DMS53 treated with DMSO at 0.1 percent for 48 hours (cell line): ENCODE data around the gene GTPBP6.
"Not testable (repeated sequence)": the region's sequence is repeated elsewhere in the genome, so short reads cannot be mapped to it uniquely, and the experiment has no call there.

Experiments used
- DNase-seq: peaks from one replicate; lab custom pipeline; 2025; ENCODE audit not compliant: unreplicated experiment; lab: John Stamatoyannopoulos, UW

Gene GTPBP6

GRCh38 chrX:318068-318738 lies 393 bp downstream of the GTPBP6 start:
- DNase-seq, result no peak

- no peak for DNase-seq
Observed at GRCh38 chrX:317424-318067, 1.1 kb downstream of the GTPBP6 start.

GRCh38 chrX:316351-317325 lies 2.0 kb downstream of the GTPBP6 start:
- no peak for DNase-seq

GRCh38 chrX:314781-315595 lies 3.6 kb downstream of the GTPBP6 start:
- no peak for DNase-seq

GRCh38 chrX:314049-314448 lies 4.5 kb downstream of the GTPBP6 start:
- no peak for DNase-seq

- DNase-seq, result no peak
Observed at GRCh38 chrX:313546-313945, 5.0 kb downstream of the GTPBP6 start.

- no peak for DNase-seq
Observed at GRCh38 chrX:312621-313331, 5.8 kb downstream of the GTPBP6 start.

GRCh38 chrX:311156-312129 lies 7.2 kb downstream of the GTPBP6 start:
- DNase-seq, result no peak

- no peak for DNase-seq
Observed at GRCh38 chrX:310621-311155, 7.9 kb downstream of the GTPBP6 start.

- DNase-seq, result no peak
Observed at GRCh38 chrX:308821-309520, 9.6 kb downstream of the GTPBP6 start.

- DNase-seq, result no peak
Observed at GRCh38 chrX:307261-308111, 11.1 kb downstream of the GTPBP6 start.

GRCh38 chrX:306614-307251 lies 11.9 kb downstream of the GTPBP6 start:
- DNase-seq, result not testable (repeated sequence)

GRCh38 chrX:305781-306613 lies 12.6 kb downstream of the GTPBP6 start:
- DNase-seq, result not testable (repeated sequence)

- DNase-seq, result no peak
Observed at GRCh38 chrX:302975-303374, 15.6 kb downstream of the GTPBP6 start.

GRCh38 chrX:300334-300733 lies 18.3 kb downstream of the GTPBP6 start:
- no peak for DNase-seq

- DNase-seq, result no peak
Observed at GRCh38 chrX:298993-299392, 19.6 kb downstream of the GTPBP6 start.
